Body of pancreas (tissue), 4 donors: Measurements from ENCODE around the gene ZCCHC17. TPM values are rescaled to one million over a fixed set of nuclear protein-coding genes. Genes with fewer than 3 reads are reported as not detected.
"Not testable (repeated sequence)": the region's sequence is repeated elsewhere in the genome, so short reads cannot be mapped to it uniquely, and the experiment has no call there.

Experiments used
- ATAC-seq: fragments of 150-250 bp; one replicate; pipeline ENCODE4 v1.9.1; 2016
- DNase-seq, 4 donors: peaks; one replicate each; pipeline ENCODE4 v3.0.0-alpha.2; 2019
- H3K27ac ChIP-seq, 4 donors: fragments of 200-600 bp; sonication (generic); 1 replicate in 3 of 4; 2 replicates in 1 of 4; pipeline versions ENCODE4 v1.5.1 to v1.6.1; 2016 to 2019; ENCODE audit warnings: mild to moderate bottlenecking in 1 of 4, mixed read lengths in 1 of 4, moderate library complexity in 1 of 4
- H3K27me3 ChIP-seq, 2 donors: fragments of 200-600 bp; sonication (generic); one replicate each; pipeline ENCODE4 v1.6.0; 2016; ENCODE audit warnings: mild to moderate bottlenecking in 1 of 2
- H3K36me3 ChIP-seq, 2 donors: fragments of 200-600 bp; sonication (generic); replicated peaks in 1 of 2; 2 replicates each; pipeline ENCODE4 v1.5.1; 2016; ENCODE audit warnings: low read depth in 2 of 2; ENCODE audit not compliant: insufficient read depth in 1 of 2
- H3K4me1 ChIP-seq: fragments of 200-600 bp; sonication (generic); one replicate; pipeline ENCODE4 v1.6.0; 2016
- H3K4me3 ChIP-seq, 2 donors: fragments of 200-600 bp; sonication (generic); 1 replicate in 1 of 2; 2 replicates in 1 of 2; pipeline ENCODE4 v1.5.1; 2016 to 2019
- H3K9me3 ChIP-seq, 3 donors: fragments of 200-600 bp; sonication (generic); 1 replicate in 2 of 3; 2 replicates in 1 of 3; pipeline ENCODE4 v1.5.1; 2016
- CTCF ChIP-seq, 7 experiments: fragments of 450-650 bp in 4 of 7; fragments of 200-600 bp in 3 of 7; sonication (generic) in 3 of 7; IDR thresholded peaks; one replicate each; pipeline ENCODE4 v1.5.1; 2016 to 2019; ENCODE audit warnings: antibody characterized with exemption in 7 of 7
- POLR2A ChIP-seq, 3 donors: fragments of 450-650 bp; IDR thresholded peaks; one replicate each; pipeline ENCODE4 v1.6.1; 2016; ENCODE audit warnings: antibody characterized with exemption in 3 of 3, mild to moderate bottlenecking in 2 of 3
- WGBS, 2 donors: methylation state at CpG; one replicate each; pipeline ENCODE4 v1.1.5; 2017; 5-methylcytosine and 5-hydroxymethylcytosine counted together
- intact Hi-C: fragments of 100-400 bp; cut with DNase I; formaldehyde crosslinking; loops from one replicate; pipeline ENCODE4 v1.15.1; 2023
- total RNA-seq, 2 donors: library from RNA; depleted of rRNA; stranded (reverse); fragments of >200 nt; gene quantifications; one replicate each; pipeline ENCODE4 v1.1.0, GENCODE V29; 2016

ZCCHC17 gene
- total RNA-seq, 2 donors from 2014 or later = 8.0 to 9.2 TPM

DNA sequence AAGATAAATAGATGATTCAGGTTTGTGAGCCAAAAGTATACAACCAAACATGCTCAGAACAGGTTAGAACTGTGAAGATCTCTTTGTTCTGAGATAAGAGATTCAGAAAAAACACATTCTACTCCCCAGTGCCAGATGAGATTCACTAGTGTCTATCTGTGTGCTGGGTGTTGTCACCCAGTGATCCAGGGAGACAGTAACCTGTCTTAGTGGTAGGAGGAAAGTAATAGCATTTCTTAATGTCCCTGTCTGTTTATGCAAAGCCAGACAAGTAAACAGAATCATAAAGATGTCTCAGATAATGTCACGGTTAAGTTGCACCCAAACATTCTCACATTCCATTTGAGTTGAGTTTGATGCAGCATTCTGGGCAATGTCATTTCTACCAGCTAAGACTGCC lies 38.3 kb upstream of the ZCCHC17 start:
- no peak for DNase-seq
- ATAC-seq = no peak
- intact Hi-C loops = no loop called here
- H3K27ac ChIP-seq = no peak overlapping the region
- TF ChIP-seq CTCF (IDR thresholded peaks at IDR 0.05) (no peak), POLR2A (IDR thresholded peaks at IDR 0.05) (no peak)
- no peaks in the 10 kb centered on the region for H3K9me3 ChIP-seq
- H3K4me3 ChIP-seq = no peak overlapping the region
- no peaks in the 10 kb centered on the region for H3K27me3 ChIP-seq
- no peaks in the 10 kb centered on the region for H3K4me1 ChIP-seq
- WGBS, 2 donors = 89 to 100% methylated on average over 1 of the region's 1 CpG
- peaks cover 0 to 18% of the 10 kb centered on the region in 2 donors for H3K36me3 ChIP-seq

DNA sequence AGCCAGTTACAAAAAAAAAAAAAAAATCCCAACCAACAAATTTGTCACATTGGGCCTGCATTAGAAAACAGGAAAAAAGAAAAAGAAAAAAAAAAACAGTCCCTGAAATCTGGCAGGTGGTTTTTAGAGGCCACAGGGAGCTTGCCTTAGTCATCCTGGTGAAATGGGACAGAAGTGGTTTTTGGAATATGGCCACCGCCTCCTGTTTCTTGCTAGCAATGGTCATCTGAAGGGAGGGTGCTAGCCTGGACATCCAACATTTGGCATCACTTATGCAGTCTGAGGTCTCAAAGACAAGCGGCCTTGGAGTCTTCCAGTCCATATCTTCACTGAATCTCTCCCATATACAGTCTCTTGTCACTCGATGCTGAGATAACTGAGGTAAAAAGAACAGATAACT lies 37.1 kb upstream of the ZCCHC17 start:
- ATAC-seq = no peak
- H3K9me3 ChIP-seq = no peaks in the 10 kb centered on the region
- 89 to 90% methylated on average over 3 of the region's 3 CpGs for WGBS, 2 donors
- DNase-seq = no peak
- intact Hi-C loops = no loop called here
- no peaks in the 10 kb centered on the region for H3K27me3 ChIP-seq
- no peak overlapping the region for H3K4me3 ChIP-seq
- H3K27ac ChIP-seq = no peak overlapping the region
- no peak for TF ChIP-seq CTCF (IDR thresholded peaks at IDR 0.05)
- no peak for TF ChIP-seq POLR2A (IDR thresholded peaks at IDR 0.05)
- H3K36me3 ChIP-seq = peaks cover 0 to 18% of the 10 kb centered on the region in 2 donors
- H3K4me1 ChIP-seq = peaks cover 4% of the 10 kb centered on the region

GRCh38 chr1:31261916-31262315 lies 34.9 kb upstream of the ZCCHC17 start:
- Histone ChIP-seq H3K4me1 (peaks cover 9% of the 10 kb centered on the region), H3K27ac (no peak overlapping the region), H3K4me3 (no peak overlapping the region), H3K9me3 (no peaks in the 10 kb centered on the region), H3K27me3 (no peaks in the 10 kb centered on the region), H3K36me3 (peaks cover 0 to 20% of the 10 kb centered on the region in 2 donors)
- ATAC-seq (no peak), DNase-seq (no peak)
- TF ChIP-seq CTCF (IDR thresholded peaks at IDR 0.05) (no peak), POLR2A (IDR thresholded peaks at IDR 0.05) (no peak)
- WGBS, 2 donors = 98 to 100% methylated on average over 3 of the region's 3 CpGs
- intact Hi-C loops = no loop called here

GRCh38 chr1:31262393-31262792 lies 34.4 kb upstream of the ZCCHC17 start:
- 93 to 97% methylated on average over 4 to 5 of the region's 5 CpGs for WGBS, 2 donors

DNA sequence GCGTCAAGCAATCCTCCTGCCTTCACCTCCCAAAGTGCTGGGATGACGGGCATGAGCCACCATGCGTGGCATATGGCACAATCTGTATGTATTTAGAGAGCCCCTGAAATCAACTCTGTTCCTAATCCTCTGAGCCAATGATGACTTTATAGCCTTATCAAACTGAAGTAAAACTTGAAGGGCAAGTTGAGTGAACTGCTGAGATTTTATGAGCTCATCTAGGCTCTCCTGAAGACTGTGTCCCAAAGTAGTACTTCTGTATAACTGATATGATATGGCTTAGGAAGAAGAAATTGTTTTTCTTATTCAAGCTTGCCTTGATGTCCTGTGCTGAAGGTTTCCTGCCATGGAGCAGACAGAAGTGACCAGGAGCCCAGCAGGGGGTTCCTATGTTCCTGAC lies 33.4 kb upstream of the ZCCHC17 start:
- 95 to 98% methylated on average over 3 of the region's 3 CpGs for WGBS, 2 donors
- intact Hi-C loops = no loop called here
- Histone ChIP-seq H3K36me3 (peaks cover 0 to 24% of the 10 kb centered on the region in 2 donors), H3K4me3 (no peak overlapping the region), H3K27ac (no peak overlapping the region), H3K4me1 (peaks cover 9% of the 10 kb centered on the region), H3K9me3 (no peaks in the 10 kb centered on the region), H3K27me3 (no peaks in the 10 kb centered on the region)
- ATAC-seq (no peak), DNase-seq (no peak)
- TF ChIP-seq POLR2A (IDR thresholded peaks at IDR 0.05) = no peak
- no peak for TF ChIP-seq CTCF (IDR thresholded peaks at IDR 0.05)

More at GRCh38 chr1:31262393-31262792, 34.4 kb upstream of the ZCCHC17 start:
- H3K27me3 ChIP-seq, H3K9me3 ChIP-seq, intact Hi-C loops, H3K4me1 ChIP-seq, DNase-seq, H3K4me3 ChIP-seq, ATAC-seq, H3K27ac ChIP-seq: not testable (repeated sequence)
- H3K36me3 ChIP-seq = peaks cover 0 to 25% of the 10 kb centered on the region in 2 donors
